ENCODE data around the gene ACTRT1. TPM values are rescaled to one million over a fixed set of nuclear protein-coding genes. Genes with fewer than 3 reads are reported as not detected.
A peak's percentile ranks its signal among the peaks of the same experiment; 100 is the strongest.

Gene ACTRT1
- not detected for polyA plus RNA-seq (2013, experiment 1 of 2)
- not detected for polyA plus RNA-seq (2013, experiment 2 of 2)

- 0% methylated on average over 1 of the region's 1 CpG for WGBS
Measured at GRCh38 chrX:128052303-128052702, at the start of gene ACTRT1. TSS of gene ACTRT1 (minus strand) at chrX:128052403. CDS start at chrX:128052206, 197 bp downstream.

DNA sequence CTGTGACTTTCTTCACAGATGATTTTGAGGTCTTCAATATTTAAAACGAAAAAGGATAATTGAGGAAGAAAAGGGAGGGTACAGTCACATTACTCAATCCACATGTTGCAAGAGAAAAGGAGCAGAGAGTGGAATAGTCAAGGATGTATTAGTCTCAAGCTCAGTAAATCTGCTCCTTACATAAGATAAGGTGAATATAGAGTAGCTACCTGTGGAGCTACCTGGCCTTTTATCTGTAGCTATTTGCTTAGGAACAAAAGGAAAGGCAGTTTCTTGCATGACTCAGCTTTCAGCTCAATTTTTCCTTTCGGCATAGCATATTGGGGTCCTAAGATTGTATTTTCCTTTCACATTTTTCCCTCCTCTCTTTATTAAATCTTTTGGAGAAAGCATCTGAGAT, 26.3 kb upstream of the ACTRT1 start:
- Histone ChIP-seq H3K36me3 (ENCODE audit: insufficient read depth, low read length) (no peaks in the 10 kb centered on the region), H3K9me3 (ENCODE audit: insufficient read depth, low read depth, low read length) (no peaks in the 10 kb centered on the region), H3K27ac (ENCODE audit: low read depth, low read length) (peak overlapping the region; percentile 63), H3K9ac (ENCODE audit: low read depth, low read length) (peak overlapping the region; percentile 65), H3K4me3 (ENCODE audit: low read length) (no peak overlapping the region), H3K4me1 (ENCODE audit: insufficient read depth, low read length) (peaks cover 11% of the 10 kb centered on the region; the same call in 1 of the 2 replicates), H3K27me3 (ENCODE audit: insufficient read depth, low read length) (no peaks in the 10 kb centered on the region)
- WGBS = 80% methylated on average over 1 of the region's 2 CpGs

More at GRCh38 chrX:128052303-128052702, at the start of gene ACTRT1:
- no peaks in the 10 kb centered on the region for H3K27me3 ChIP-seq (ENCODE audit: insufficient read depth, low read length)
- H3K36me3 ChIP-seq (ENCODE audit: insufficient read depth, low read length) = no peaks in the 10 kb centered on the region
- no peak within 1 kb of the TSS for H3K4me3 ChIP-seq (ENCODE audit: low read length)
- H3K27ac ChIP-seq (ENCODE audit: low read depth, low read length) = no peak within 1 kb of the TSS
- H3K9me3 ChIP-seq (ENCODE audit: insufficient read depth, low read depth, low read length) = no peaks in the 10 kb centered on the region
- H3K9ac ChIP-seq (ENCODE audit: low read depth, low read length) = no peak within 1 kb of the TSS
- H3K4me1 ChIP-seq (ENCODE audit: insufficient read depth, low read length) = no peaks in the 10 kb centered on the region

- no peaks in the 10 kb centered on the region for H3K36me3 ChIP-seq (ENCODE audit: insufficient read depth, low read length)
- H3K9ac ChIP-seq (ENCODE audit: low read depth, low read length) = no peak overlapping the region
- no peaks in the 10 kb centered on the region for H3K4me1 ChIP-seq (ENCODE audit: insufficient read depth, low read length)
- no CpG with 5 or more reads among the region's 2 CpGs for WGBS
- no peaks in the 10 kb centered on the region for H3K9me3 ChIP-seq (ENCODE audit: insufficient read depth, low read depth, low read length)
- H3K4me3 ChIP-seq (ENCODE audit: low read length) = no peak overlapping the region
- H3K27ac ChIP-seq (ENCODE audit: low read depth, low read length) = no peak overlapping the region
- H3K27me3 ChIP-seq (ENCODE audit: insufficient read depth, low read length) = no peaks in the 10 kb centered on the region
Measured at GRCh38 chrX:128057421-128057820, 5.2 kb upstream of the ACTRT1 start.

DNA sequence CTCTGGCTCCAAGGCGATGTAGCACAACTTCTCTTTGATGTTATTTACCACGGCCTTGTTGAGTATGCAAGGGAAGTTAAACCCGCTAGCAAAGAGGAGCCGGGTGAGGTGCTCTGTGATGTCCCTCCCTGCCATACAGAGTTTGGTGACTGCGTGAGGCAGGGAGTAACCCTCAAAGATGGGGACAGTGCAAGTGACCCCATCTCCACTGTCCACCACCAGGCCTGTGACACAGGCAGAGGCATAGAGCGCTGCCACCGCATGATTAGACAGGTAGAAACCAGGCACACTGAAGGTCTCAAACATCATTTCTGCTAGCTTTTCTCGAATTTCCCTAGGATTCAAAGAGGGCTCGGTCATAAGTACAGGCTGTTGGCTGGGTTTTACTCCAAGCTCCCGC, 677 bp downstream of the ACTRT1 start:
- H3K9ac ChIP-seq (ENCODE audit: low read depth, low read length) = no peak overlapping the region
- WGBS = 97% methylated on average over 10 of the region's 10 CpGs
- H3K9me3 ChIP-seq (ENCODE audit: insufficient read depth, low read depth, low read length) = no peaks in the 10 kb centered on the region
- no peaks in the 10 kb centered on the region for H3K4me1 ChIP-seq (ENCODE audit: insufficient read depth, low read length)
- no peak overlapping the region for H3K4me3 ChIP-seq (ENCODE audit: low read length)
- H3K27me3 ChIP-seq (ENCODE audit: insufficient read depth, low read length) = no peaks in the 10 kb centered on the region
- no peaks in the 10 kb centered on the region for H3K36me3 ChIP-seq (ENCODE audit: insufficient read depth, low read length)
- H3K27ac ChIP-seq (ENCODE audit: low read depth, low read length) = no peak overlapping the region

- H3K9me3 ChIP-seq (ENCODE audit: insufficient read depth, low read depth, low read length) = no peaks in the 10 kb centered on the region
- no peak overlapping the region for H3K9ac ChIP-seq (ENCODE audit: low read depth, low read length)
- H3K27me3 ChIP-seq (ENCODE audit: insufficient read depth, low read length) = no peaks in the 10 kb centered on the region
- no peak overlapping the region for H3K4me3 ChIP-seq (ENCODE audit: low read length)
- H3K27ac ChIP-seq (ENCODE audit: low read depth, low read length) = no peak overlapping the region
- no peaks in the 10 kb centered on the region for H3K36me3 ChIP-seq (ENCODE audit: insufficient read depth, low read length)
- no peaks in the 10 kb centered on the region for H3K4me1 ChIP-seq (ENCODE audit: insufficient read depth, low read length)
Measured at GRCh38 chrX:128035318-128035717, 16.9 kb downstream of the ACTRT1 start.

GRCh38 chrX:128021566-128021965, 30.6 kb downstream of the ACTRT1 start:
- no peaks in the 10 kb centered on the region; the same call in 1 of the 2 replicates for H3K9me3 ChIP-seq (ENCODE audit: insufficient read depth, low read depth, low read length)
- H3K4me1 ChIP-seq (ENCODE audit: insufficient read depth, low read length) = no peaks in the 10 kb centered on the region
- H3K9ac ChIP-seq (ENCODE audit: low read depth, low read length) = no peak overlapping the region
- H3K4me3 ChIP-seq (ENCODE audit: low read length) = no peak overlapping the region
- no peaks in the 10 kb centered on the region for H3K36me3 ChIP-seq (ENCODE audit: insufficient read depth, low read length)
- WGBS = 100% methylated on average over 1 of the region's 1 CpG
- no peak overlapping the region for H3K27ac ChIP-seq (ENCODE audit: low read depth, low read length)
- no peaks in the 10 kb centered on the region for H3K27me3 ChIP-seq (ENCODE audit: insufficient read depth, low read length)

DNA sequence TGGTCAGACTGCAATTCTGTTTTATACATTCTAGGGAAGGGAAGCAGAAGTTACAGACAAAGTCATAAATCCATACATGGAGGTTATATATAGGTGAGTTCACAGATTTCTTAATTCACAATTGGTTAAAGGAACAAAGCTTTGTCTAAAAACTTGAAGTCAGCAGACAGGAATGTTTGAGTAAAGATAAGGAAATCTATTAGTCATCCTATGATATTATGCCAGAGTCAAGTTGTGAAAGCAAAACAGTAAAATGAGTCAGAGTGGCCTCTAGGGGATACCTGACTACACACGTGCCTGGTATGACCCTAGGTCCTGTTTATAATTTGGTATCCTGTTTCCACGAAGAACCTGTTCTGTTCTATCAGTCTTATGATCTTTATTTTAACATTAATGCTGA, 31.5 kb downstream of the ACTRT1 start:
- H3K27me3 ChIP-seq (ENCODE audit: insufficient read depth, low read length) = no peaks in the 10 kb centered on the region
- H3K4me1 ChIP-seq (ENCODE audit: insufficient read depth, low read length) = no peaks in the 10 kb centered on the region
- no peaks in the 10 kb centered on the region for H3K36me3 ChIP-seq (ENCODE audit: insufficient read depth, low read length)
- WGBS = 64% methylated on average over 1 of the region's 2 CpGs
- H3K27ac ChIP-seq (ENCODE audit: low read depth, low read length) = no peak overlapping the region
- no peaks in the 10 kb centered on the region; the same call in 1 of the 2 replicates for H3K9me3 ChIP-seq (ENCODE audit: insufficient read depth, low read depth, low read length)
- no peak overlapping the region for H3K9ac ChIP-seq (ENCODE audit: low read depth, low read length)
- H3K4me3 ChIP-seq (ENCODE audit: low read length) = no peak overlapping the region

DNA sequence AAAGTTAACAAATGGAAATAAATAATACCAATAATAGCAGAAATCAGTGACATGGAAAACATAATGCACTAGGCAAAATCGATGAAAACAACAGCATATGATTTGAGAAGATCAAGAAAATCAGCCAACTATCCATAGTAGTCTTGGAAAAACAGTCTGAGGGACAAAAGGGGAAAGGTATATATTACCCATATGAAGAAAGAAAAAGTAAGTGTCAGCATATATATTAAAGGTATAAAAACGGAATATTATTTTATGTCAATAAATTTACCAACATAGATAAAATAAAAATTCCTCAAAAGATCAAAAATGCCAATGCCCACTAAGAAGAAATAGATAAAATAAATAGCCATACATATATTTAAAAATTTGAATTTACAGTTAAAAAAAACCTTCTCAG, 33.0 kb downstream of the ACTRT1 start:
- no peaks in the 10 kb centered on the region for H3K9me3 ChIP-seq (ENCODE audit: insufficient read depth, low read depth, low read length)
- no peaks in the 10 kb centered on the region for H3K36me3 ChIP-seq (ENCODE audit: insufficient read depth, low read length)
- no peaks in the 10 kb centered on the region for H3K4me1 ChIP-seq (ENCODE audit: insufficient read depth, low read length)
- no peaks in the 10 kb centered on the region for H3K27me3 ChIP-seq (ENCODE audit: insufficient read depth, low read length)
- no CpG with 5 or more reads among the region's 2 CpGs for WGBS
- no peak overlapping the region for H3K4me3 ChIP-seq (ENCODE audit: low read length)
- H3K27ac ChIP-seq (ENCODE audit: low read depth, low read length) = no peak overlapping the region
- H3K9ac ChIP-seq (ENCODE audit: low read depth, low read length) = no peak overlapping the region

GRCh38 chrX:128012015-128012414, 40.2 kb downstream of the ACTRT1 start:
- Histone ChIP-seq H3K9ac (ENCODE audit: low read depth, low read length) (no peak overlapping the region), H3K27ac (ENCODE audit: low read depth, low read length) (no peak overlapping the region), H3K36me3 (ENCODE audit: insufficient read depth, low read length) (no peaks in the 10 kb centered on the region), H3K9me3 (ENCODE audit: insufficient read depth, low read depth, low read length) (no peaks in the 10 kb centered on the region), H3K4me3 (ENCODE audit: low read length) (no peak overlapping the region), H3K4me1 (ENCODE audit: insufficient read depth, low read length) (no peaks in the 10 kb centered on the region), H3K27me3 (ENCODE audit: insufficient read depth, low read length) (no peaks in the 10 kb centered on the region)
- WGBS = 92% methylated on average over 1 of the region's 1 CpG

GRCh38 chrX:128007882-128008281, 44.3 kb downstream of the ACTRT1 start:
- no peaks in the 10 kb centered on the region for H3K9me3 ChIP-seq (ENCODE audit: insufficient read depth, low read depth, low read length)
- no peak overlapping the region for H3K27ac ChIP-seq (ENCODE audit: low read depth, low read length)
- no peak overlapping the region for H3K9ac ChIP-seq (ENCODE audit: low read depth, low read length)
- no peaks in the 10 kb centered on the region for H3K36me3 ChIP-seq (ENCODE audit: insufficient read depth, low read length)
- H3K27me3 ChIP-seq (ENCODE audit: insufficient read depth, low read length) = no peaks in the 10 kb centered on the region
- H3K4me3 ChIP-seq (ENCODE audit: low read length) = no peak overlapping the region
- H3K4me1 ChIP-seq (ENCODE audit: insufficient read depth, low read length) = no peaks in the 10 kb centered on the region
